Activated CD8-positive, alpha-beta memory T cell treated with anti-CD3 and anti-CD28 coated beads for 4 hours (primary cell): ENCODE data around the gene XYLT1.
"Not testable (repeated sequence)": the region's sequence is repeated elsewhere in the genome, so short reads cannot be mapped to it uniquely, and the experiment has no call there.

Source experiments
- DNase-seq, 2 donors: peaks; one replicate each; pipeline ENCODE4 v3.0.0-alpha.2; 2020; ENCODE audit warnings: low read depth in 2 of 2

XYLT1 gene

GRCh38 chr16:17431012-17431411 lies 39.7 kb downstream of the XYLT1 start:
- DNase-seq: no peak

DNA sequence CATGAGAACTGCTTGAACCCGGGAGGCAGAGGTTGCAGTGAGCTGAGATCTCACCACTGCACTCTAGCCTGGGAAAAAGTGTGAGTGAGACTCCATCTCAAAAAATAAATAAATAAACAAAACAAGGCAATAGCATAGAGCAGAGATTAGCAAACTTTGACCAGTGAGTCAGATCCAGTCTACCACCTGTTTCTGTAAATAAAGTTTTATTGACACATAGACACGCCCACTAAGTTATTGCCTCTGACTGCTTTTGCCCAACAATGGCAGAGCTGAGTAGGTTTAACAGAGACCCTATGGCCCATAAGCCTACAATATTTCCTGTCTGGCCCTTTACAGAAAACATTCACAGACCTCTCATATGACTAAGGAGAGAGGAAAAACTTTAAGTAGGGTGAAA lies 44.3 kb downstream of the XYLT1 start:
- DNase-seq: no peak

DNA sequence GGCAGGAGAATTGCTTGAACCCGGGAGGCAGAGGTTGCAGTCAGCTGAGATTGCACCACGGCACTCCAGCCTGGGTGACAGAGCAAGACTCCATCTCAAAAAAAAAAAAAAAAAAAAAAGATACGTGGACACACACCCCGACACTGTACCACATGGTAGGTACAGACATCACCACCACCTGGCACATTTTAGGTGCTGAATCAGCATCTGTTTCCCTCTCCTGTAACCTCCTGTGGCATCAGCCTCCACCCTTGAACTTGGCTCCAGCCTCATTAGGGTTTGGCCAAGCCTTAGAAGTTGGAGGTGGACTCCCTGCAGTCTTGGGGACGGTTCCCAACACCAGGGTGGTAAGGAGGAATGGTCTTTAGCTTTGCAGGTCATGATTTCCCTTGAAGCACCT lies 46.0 kb downstream of the XYLT1 start:
- DNase-seq: no peak

DNA sequence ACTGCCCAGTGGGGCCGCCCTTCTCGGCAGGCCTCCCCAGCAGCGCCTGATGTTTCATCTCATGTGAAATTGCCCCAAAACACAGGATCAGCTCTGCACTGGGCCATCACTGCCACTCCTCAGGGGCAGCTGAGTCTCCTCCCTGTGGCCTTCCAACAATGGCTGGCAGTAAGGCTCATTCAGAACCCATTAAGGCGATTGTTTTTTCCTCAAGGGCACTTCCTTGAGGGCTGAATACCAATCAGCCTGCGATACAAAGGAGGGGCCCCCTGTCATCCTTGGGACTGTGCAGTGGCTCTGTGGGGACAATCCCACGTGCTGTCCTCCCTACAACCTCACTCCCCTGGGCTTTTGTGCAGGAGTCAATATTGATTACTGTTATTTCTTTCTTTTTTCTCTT lies 47.5 kb downstream of the XYLT1 start:
- DNase-seq: no peak

DNA sequence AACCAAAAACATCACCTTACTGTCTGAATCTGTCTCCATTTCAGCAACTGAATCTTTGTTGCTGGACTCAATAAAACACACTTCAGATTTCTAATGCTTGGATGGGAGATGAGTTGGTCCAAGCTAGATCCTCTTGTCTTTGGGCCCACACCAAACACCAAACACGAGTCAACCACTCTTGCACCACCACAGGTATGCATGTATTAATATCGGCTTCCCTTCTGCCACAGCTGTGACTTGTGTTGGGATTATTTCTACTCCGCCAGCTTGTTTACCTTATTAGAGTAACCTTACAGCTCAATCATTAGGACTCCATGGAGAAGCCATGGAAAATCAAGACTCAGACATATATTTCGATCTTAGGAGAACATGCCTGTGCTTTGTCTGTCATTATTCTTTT lies 49.9 kb downstream of the XYLT1 start:
- DNase-seq: no peak

DNA sequence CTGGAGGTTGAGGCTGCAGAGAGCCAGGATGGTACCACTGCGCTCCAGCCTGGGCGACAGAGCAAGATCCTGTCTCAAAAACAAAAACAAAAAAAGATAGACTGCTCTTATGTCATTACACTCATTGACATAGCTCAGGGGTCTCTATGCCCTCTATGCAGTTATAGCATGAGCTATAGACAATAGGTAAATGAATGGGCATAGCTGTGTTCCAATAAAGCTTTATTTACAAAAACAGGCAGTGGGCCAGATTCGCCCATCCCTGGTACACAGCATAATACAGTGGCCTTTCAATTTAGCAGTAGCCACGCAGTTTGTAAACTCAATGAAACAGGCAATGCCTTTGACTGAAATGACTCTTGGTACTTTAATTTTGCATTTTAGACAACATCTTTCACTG lies 51.5 kb downstream of the XYLT1 start:
- no peak for DNase-seq

GRCh38 chr16:17417740-17418139 lies 53.0 kb downstream of the XYLT1 start:
- no peak for DNase-seq

GRCh38 chr16:17416461-17417311 lies 54.1 kb downstream of the XYLT1 start:
- DNase-seq: peak; percentile 5 to 7

- no peak for DNase-seq
Measured at GRCh38 chr16:17414916-17415315, 55.8 kb downstream of the XYLT1 start.

GRCh38 chr16:17414421-17414820 lies 56.3 kb downstream of the XYLT1 start:
- no peak for DNase-seq

DNA sequence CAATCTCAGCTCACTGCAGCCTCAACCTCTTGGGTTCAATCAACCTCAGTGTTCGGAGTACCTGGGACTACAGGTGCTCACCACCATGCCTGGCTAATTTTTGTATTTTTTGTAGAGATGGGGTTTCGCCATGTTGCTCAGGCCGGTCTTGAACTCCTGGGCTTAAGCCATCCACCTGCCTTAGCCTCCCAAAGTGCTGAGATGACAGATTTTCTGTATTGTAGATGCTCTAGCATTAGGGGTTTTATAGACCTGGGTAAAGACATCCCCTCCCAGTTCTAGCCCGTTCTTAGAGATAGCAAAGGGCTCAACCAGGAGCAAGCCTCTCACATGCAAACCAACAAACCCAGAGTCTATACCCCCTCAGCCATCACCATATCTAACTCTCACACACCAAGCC lies 57.3 kb downstream of the XYLT1 start:
- DNase-seq: no peak

DNA sequence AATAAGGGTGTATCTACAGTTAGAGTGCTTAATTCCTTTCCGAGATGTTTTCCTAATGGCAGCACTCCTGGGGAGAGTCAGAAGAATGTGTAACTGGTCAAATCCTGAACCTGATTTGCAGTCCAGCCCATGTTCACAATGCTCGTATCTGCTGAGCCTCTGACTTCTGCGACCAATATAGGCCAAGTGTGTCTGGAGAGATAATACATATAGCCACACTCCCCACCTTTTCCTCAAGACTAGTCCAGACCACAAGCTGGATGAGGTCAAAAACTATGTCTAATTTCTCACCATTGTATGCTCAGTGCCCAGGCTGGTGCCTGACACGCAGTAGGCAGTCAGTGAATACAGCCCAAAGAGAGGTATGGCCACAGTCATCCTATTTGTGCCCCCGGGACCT lies 58.0 kb downstream of the XYLT1 start:
- no peak for DNase-seq

- no peak for DNase-seq
Measured at GRCh38 chr16:17412221-17412620, 58.5 kb downstream of the XYLT1 start.

DNA sequence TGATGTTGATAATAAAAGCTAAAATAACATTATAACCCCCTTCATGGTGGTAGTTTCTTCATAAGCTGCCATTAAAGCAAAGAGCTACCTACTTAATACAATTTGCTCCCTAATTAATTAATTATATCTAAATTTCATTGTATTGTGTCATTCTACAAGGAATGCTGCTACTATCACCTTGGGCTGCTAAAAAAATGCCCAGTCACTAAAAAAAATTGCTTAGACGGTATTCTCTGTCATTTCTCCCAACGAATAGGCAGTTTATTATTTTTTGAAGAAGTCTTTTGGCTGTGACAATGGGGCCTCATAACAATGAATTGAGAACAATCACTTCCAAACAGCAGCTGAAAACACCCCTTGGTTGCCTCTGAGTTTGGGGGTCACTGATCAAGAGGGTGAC lies 59.5 kb downstream of the XYLT1 start:
- DNase-seq: no peak

DNA sequence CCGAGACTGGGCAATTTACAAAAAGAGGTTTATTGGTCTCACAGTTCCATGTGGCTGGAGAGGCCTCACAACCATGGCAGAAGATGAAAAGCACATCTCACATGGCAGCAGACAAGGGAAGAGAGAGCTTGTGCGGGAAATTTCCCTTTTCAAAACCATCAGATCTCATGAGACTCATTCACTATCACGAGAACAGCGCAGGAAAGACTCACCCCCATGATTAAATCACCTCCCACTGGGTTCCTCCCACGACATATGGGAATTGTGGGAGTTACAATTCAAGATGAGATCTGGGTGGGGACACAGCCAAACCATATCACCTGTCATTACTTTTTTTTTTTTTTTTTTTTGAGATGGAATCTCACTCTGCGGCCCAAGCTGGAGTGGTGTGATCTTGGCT lies 60.4 kb downstream of the XYLT1 start:
- not testable (repeated sequence) for DNase-seq

GRCh38 chr16:17409894-17410293 lies 60.9 kb downstream of the XYLT1 start:
- no peak for DNase-seq

- DNase-seq: no peak
Measured at GRCh38 chr16:17408955-17409441, 61.8 kb downstream of the XYLT1 start.

- DNase-seq: no peak
Measured at GRCh38 chr16:17408296-17408695, 62.5 kb downstream of the XYLT1 start.

DNA sequence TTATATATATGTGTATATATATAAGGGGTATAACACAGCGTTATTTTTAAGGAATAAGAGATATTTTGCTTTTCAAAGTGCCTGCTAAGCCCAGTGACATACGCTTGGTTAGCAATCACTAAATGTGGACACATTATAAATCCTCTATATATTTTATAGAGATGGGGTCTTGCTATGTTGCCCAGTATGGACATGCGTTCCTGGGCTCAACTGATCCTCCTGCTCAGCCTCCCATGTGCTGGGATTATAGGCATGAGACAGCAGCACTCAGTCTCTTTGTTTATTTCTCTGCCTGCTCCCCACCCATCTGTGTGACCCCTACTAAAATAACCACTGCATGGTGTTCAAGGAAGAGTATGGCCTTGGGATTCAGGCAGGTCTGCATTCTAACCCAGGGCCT lies 63.4 kb downstream of the XYLT1 start:
- no peak for DNase-seq

- DNase-seq: no peak
Measured at GRCh38 chr16:17404941-17405689, 65.6 kb downstream of the XYLT1 start.

GRCh38 chr16:17403859-17404545 lies 66.8 kb downstream of the XYLT1 start:
- DNase-seq: no peak

- DNase-seq: no peak
Measured at GRCh38 chr16:17403156-17403809, 67.5 kb downstream of the XYLT1 start.
